Left lung (tissue), 10 donors: Measurements from ENCODE around the gene GIPC2. TPM values are rescaled to one million over a fixed set of nuclear protein-coding genes. Genes with fewer than 3 reads are reported as not detected.
A peak's percentile ranks its signal among the peaks of the same experiment; 100 is the strongest.

ENCODE experiments used
- ATAC-seq: fragments of 200-7000 bp; cut with Tn5 transposase; one replicate; pipeline ENCODE4 v1.9.1; 2020; ENCODE audit warnings: moderate library complexity
- DNase-seq, 4 donors: peaks; one replicate each; pipeline ENCODE4 v3.0.0-alpha.2; 2013 to 2020
- H3K27ac ChIP-seq, 2 donors: fragments of 200-600 bp; sonication (generic) in 1 of 2; one replicate each; pipeline versions ENCODE4 v1.5.0 to v1.8.0; 2020 to 2021
- H3K27me3 ChIP-seq, 2 donors: fragments of 200-600 bp; sonication (generic) in 1 of 2; one replicate each; pipeline versions ENCODE4 v1.5.0 to v1.8.0; 2020 to 2021
- H3K36me3 ChIP-seq, 2 donors: fragments of 200-600 bp; sonication (generic) in 1 of 2; one replicate each; pipeline versions ENCODE4 v1.5.0 to v1.8.0; 2020 to 2021
- H3K4me1 ChIP-seq, 2 donors: fragments of 200-600 bp; one replicate each; pipeline ENCODE4 v1.8.0; 2021
- H3K4me3 ChIP-seq, 2 donors: fragments of 200-600 bp; sonication (generic) in 1 of 2; one replicate each; pipeline versions ENCODE4 v1.5.0 to v1.8.0; 2020 to 2021; ENCODE audit warnings: mild to moderate bottlenecking in 1 of 2
- H3K9me3 ChIP-seq, 2 donors: fragments of 200-600 bp; sonication (generic) in 1 of 2; one replicate each; pipeline versions ENCODE4 v1.5.0 to v1.8.0; 2020 to 2021
- CTCF ChIP-seq, 2 donors: fragments of 200-600 bp; sonication (generic) in 1 of 2; IDR thresholded peaks; one replicate each; pipeline versions ENCODE4 v1.5.0 to v1.8.0; 2021; ENCODE audit warnings: antibody characterized with exemption in 2 of 2
- intact Hi-C, 2 donors: fragments of 100-400 bp; cut with DNase I; formaldehyde crosslinking; loops; one replicate each; pipeline versions ENCODE4 v1.11.2 to v1.14.2; 2022
- polyA plus RNA-seq, 6 donors: library from polyadenylated mRNA; unstranded; fragments of 120-200 nt; gene quantifications; one replicate each; pipeline ENCODE4 v1.2.1, GENCODE V29; 2013; ENCODE audit not compliant: insufficient read length in 6 of 6
- total RNA-seq, 2 donors: library from RNA; stranded (reverse); fragmentation: NEBNext Ultra II Directional; extraction: Animal tissue kit (Norgen Biotek cat#: 25700); gene quantifications; one replicate each; pipeline ENCODE4 v1.2.1, GENCODE V29; 2021
- donor health status: DM: no; HTN: yes; CAD: no.
- donor health status: DM: no; HTN: no; CAD: no.

The GIPC2 gene
- total and polyA plus RNA-seq, 8 donors = 0.46 to 2.2 (median 0.83) TPM

DNA sequence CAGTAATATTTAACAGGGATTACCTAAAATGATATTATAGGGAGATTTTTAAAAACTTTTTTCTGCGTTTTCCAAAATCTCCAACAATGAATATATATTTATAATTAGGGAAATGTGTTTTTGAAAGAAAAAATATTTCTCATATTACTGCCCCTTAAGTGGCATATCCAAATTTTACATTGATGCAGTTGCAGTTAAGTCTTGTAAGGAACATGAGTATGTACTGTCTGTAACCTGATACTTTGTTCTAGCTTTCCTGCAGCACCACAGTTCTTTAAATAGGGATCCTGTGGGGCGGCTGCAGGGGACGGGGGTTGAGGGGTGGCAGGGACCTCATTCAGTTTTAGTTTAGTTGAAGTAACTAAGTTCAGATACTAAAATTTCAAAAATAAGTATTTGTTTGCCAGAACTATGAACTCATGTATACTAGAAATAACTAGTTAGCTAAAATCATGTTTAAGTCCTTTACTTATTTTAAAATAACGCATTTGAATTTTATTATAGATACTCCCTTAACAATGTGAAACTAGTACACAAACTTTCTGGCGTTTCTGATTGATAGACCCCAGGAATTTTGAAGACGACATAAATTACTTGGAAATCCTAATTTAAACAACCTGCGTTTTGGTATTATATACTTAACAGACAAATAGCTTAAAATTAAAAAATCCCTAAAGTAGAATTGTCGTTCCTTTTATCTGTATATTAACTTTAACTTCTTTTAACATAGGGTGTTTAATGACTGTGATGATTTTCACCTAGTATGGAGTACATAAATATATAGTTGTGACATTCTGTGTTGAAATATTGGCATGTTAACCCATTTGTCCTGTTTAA is 41.7 kb upstream of the GIPC2 start:
- Histone ChIP-seq H3K27me3 (no peaks in the 10 kb centered on the region), H3K27ac (peak overlapping the region; percentile 85 to 97), H3K36me3 (no peaks in the 10 kb centered on the region), H3K4me3 (peak overlapping the region; percentile 41 to 56), H3K9me3 (no peaks in the 10 kb centered on the region), H3K4me1 (peaks cover 5 to 35% of the 10 kb centered on the region in 2 donors)
- DNase-seq = peak in 3 of 4 donors; percentile 40 to 77 (median 47)
- TF ChIP-seq CTCF (IDR thresholded peaks at IDR 0.05) = no peak
- intact Hi-C loops = no loop called here
- ATAC-seq = peak; percentile 76

DNA sequence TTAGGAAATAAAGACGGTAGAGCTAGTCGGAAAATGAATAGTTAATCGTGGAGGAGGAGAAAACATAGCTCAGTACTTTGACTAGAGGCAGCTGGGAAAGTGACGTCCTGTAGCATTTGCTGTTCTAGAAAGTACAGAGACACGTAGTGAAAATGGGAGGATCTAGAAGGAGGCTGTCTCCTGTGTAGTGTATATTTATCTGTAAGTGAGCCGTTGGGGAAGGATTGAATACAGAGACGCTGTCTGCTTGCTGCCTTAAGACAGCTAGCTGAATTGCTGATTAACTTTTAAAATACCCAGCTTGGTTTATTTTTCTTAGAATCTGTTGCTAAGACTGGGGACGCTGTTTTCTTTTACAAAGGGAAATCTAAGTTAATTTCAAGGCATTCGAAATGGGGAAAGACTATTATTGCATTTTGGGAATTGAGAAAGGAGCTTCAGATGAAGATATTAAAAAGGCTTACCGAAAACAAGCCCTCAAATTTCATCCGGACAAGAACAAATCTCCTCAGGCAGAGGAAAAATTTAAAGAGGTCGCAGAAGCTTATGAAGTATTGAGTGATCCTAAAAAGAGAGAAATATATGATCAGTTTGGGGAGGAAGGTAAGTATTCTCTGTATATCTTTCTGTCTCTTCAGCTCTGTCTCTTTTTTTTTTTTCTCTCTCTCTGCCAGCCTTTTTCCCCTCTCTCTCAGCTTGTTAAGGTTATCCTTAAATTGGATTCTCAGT is 40.9 kb upstream of the GIPC2 start, which contains the start of gene DNAJB4:
TSS of gene DNAJB4 (plus strand) at position 221 of the 729 bp plus-strand sequence. CDS start at position 393, 172 bp downstream.
- TF ChIP-seq CTCF (IDR thresholded peaks at IDR 0.05) = no peak
- intact Hi-C loops = no loop called here
- Histone ChIP-seq H3K36me3 (no peaks in the 10 kb centered on the region), H3K27me3 (no peaks in the 10 kb centered on the region), H3K9me3 (no peaks in the 10 kb centered on the region), H3K4me1 (peaks cover 5 to 35% of the 10 kb centered on the region in 2 donors), H3K27ac (peak within 1 kb of the TSS; percentile 85 to 97), H3K4me3 (peak within 1 kb of the TSS; percentile 41 to 56)
- DNase-seq = peak in 3 of 4 donors; percentile 66 to 97 (median 93)
- peak; percentile 99 for ATAC-seq

- Histone ChIP-seq H3K27ac (peak overlapping the region; percentile 85 to 97), H3K4me3 (peak overlapping the region; percentile 41 to 56), H3K9me3 (no peaks in the 10 kb centered on the region), H3K36me3 (no peaks in the 10 kb centered on the region), H3K4me1 (peaks cover 5 to 35% of the 10 kb centered on the region in 2 donors), H3K27me3 (no peaks in the 10 kb centered on the region)
- no peak for TF ChIP-seq CTCF (IDR thresholded peaks at IDR 0.05)
- DNase-seq (no peak), ATAC-seq (peak; percentile 1)
- intact Hi-C loops = no loop called here
Measured at GRCh38 chr1:78005448-78005722, 40.4 kb upstream of the GIPC2 start.

GRCh38 chr1:78005755-78006154 is 40.0 kb upstream of the GIPC2 start:
- intact Hi-C loops = no loop called here

More at GRCh38 chr1:78005755-78006154, 40.0 kb upstream of the GIPC2 start:
- DNase-seq = peak in 2 of 4 donors; percentile 83 to 91
- Histone ChIP-seq H3K9me3 (no peaks in the 10 kb centered on the region), H3K4me3 (peak overlapping the region; percentile 41 to 56), H3K4me1 (peaks cover 5 to 35% of the 10 kb centered on the region in 2 donors), H3K27me3 (no peaks in the 10 kb centered on the region), H3K36me3 (no peaks in the 10 kb centered on the region), H3K27ac (peak overlapping the region; percentile 85 to 97)
- no peak for TF ChIP-seq CTCF (IDR thresholded peaks at IDR 0.05)
- peak; percentile 52 for ATAC-seq
